Tibial nerve (tissue), 4 donors: ENCODE results near the gene FCGR1A.
"Not testable (repeated sequence)": the region's sequence is repeated elsewhere in the genome, so short reads cannot be mapped to it uniquely, and the experiment has no call there.

Experiments
- CTCF ChIP-seq, 5 experiments: fragments of 200-600 bp in 3 of 5; fragments of 450-650 bp in 2 of 5; sonication (generic) in 3 of 5; IDR thresholded peaks; one replicate each; pipeline ENCODE4 v1.5.1; 2016 to 2019; ENCODE audit warnings: antibody characterized with exemption in 5 of 5, mild to moderate bottlenecking in 3 of 5, moderate library complexity in 2 of 5
- EP300 ChIP-seq, 2 donors: sonication (generic); formaldehyde crosslinking; IDR thresholded peaks; one replicate each; pipeline ENCODE4 v1.6.1; 2017; ENCODE audit warnings: antibody characterized with exemption in 2 of 2, mild to moderate bottlenecking in 1 of 2

- not testable (repeated sequence) for TF ChIP-seq CTCF, EP300 (IDR thresholded peaks at IDR 0.05)
Measured at GRCh38 chr1:149811514-149811889, 29.0 kb downstream of the FCGR1A start.
